Left hindlimb (tissue), 1 donor: Measurements from ENCODE around the gene GPRIN3.
A peak's percentile ranks its signal among the peaks of the same experiment; 100 is the strongest.

Source experiments
- DNase-seq: peaks from one replicate; pipeline ENCODE4 v3.0.0-alpha.2; 2018

Gene GPRIN3

GRCh38 chr4:89253935-89254334 is 53.7 kb downstream of the GPRIN3 start:
- DNase-seq: no peak

DNA sequence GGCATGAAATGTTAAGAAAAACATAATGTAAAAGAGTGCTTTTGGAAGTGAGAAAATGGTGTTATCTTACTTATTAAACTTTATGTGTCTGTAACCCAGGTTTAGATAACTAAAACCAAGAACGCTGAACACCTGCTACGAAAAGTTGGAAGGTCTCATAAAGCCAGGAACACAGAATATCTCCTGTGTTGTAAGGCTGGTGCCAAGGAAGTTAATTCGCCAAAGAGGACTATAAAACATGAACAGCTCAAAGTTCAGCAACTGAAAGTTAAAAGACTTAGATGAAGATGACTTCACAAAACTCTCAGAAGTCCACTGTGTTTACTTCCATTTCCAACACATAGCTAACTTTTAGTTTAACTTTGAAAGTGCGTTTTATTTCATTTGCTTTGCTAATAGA is 54.3 kb downstream of the GPRIN3 start:
- DNase-seq: no peak

- DNase-seq: no peak
Measured at GRCh38 chr4:89251396-89251795, 56.2 kb downstream of the GPRIN3 start.

DNA sequence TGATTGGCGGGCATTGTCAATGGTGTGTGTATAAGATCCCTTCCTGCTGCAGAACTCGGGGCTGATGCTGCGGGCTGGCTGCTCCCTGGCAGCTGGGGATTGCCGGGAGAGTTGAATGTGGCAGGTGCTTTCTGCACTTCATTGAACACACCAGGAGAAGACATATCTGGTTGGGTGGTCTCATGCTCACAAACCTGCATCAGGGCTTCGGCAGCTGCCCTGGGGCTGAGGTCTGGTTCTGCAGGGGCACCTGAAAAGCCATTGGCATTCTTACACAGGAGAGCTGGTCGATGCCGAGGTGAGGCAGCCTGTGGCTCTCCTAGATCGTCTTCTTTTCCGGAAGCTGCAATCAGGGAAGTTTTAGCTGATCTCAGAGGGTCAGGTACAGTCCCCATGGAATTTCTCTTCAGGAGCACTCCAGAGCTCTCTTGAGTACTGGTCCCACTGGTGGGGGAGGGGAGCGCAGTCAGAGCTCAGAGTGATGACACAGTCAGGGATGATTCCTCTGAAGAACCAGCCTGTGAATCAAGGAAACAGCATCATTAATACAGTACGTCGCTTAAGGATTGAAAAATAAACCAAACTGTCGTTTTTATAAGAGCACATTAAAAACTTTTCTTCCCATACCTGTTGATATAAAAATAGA is 57.8 kb downstream of the GPRIN3 start:
- no peak for DNase-seq

DNA sequence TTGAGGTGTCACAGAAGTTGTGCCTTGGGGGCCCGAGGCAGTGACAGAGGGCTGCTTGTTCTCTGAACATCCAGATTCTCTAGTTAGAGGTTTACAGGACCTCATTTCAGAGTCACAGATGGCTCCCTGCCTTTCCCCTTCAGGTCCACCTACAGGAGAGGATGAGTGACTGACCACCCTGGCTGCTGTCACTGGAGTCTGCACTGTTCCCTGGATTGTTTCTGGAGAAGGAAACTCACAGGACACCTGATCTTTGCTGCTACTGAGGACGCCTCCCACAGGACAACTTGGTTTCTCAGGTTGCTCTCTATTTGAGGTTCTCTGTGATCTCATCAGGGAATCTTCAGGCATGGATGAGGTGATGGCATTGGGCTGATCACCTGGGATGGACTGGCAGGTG is 58.3 kb downstream of the GPRIN3 start:
- DNase-seq: no peak

- DNase-seq: no peak
Measured at GRCh38 chr4:89248879-89249281, 58.7 kb downstream of the GPRIN3 start.

GRCh38 chr4:89247951-89248350 is 59.6 kb downstream of the GPRIN3 start:
- DNase-seq: no peak

DNA sequence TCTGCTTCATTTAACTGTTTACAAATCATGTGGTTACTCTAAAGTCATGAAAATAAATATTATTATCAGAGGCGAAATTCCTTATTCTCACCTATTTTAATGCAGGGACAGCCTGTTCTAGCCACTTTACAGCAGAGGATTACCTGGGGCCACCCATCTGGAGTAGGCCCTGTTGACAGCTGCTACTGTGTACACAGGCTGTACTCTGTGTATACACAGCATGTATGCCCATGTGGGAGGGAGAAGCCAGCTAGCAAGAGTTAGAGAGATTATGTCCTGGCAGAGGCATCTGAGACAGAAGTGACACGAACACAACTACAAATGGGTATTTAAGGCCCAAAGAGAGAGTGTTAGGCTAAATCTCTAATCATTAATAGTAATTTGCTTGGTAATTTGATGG is 62.1 kb downstream of the GPRIN3 start:
- no peak for DNase-seq

DNA sequence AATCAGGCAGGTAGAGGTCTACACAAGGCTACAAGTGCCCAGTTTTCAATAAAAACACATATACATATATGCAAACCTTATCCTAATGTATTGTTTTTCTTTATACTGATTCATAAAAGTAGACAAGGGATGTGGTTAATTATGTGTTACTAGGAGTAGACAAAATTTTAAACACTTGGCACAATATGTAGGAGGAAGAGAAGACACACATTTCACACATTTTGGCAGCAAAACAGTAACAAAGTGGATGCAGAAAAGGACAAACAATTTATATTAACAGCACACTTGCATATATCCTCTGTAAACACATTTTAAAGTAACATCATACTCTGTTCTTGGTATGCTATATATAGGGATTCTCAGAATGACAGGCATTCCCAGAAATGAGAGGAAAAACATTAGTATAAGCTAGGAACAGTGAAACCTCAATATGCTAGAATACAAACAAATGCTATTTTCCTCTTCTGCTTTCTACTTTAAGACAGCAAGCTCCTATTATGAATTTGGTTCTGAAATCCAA is 63.8 kb downstream of the GPRIN3 start:
- no peak for DNase-seq

DNA sequence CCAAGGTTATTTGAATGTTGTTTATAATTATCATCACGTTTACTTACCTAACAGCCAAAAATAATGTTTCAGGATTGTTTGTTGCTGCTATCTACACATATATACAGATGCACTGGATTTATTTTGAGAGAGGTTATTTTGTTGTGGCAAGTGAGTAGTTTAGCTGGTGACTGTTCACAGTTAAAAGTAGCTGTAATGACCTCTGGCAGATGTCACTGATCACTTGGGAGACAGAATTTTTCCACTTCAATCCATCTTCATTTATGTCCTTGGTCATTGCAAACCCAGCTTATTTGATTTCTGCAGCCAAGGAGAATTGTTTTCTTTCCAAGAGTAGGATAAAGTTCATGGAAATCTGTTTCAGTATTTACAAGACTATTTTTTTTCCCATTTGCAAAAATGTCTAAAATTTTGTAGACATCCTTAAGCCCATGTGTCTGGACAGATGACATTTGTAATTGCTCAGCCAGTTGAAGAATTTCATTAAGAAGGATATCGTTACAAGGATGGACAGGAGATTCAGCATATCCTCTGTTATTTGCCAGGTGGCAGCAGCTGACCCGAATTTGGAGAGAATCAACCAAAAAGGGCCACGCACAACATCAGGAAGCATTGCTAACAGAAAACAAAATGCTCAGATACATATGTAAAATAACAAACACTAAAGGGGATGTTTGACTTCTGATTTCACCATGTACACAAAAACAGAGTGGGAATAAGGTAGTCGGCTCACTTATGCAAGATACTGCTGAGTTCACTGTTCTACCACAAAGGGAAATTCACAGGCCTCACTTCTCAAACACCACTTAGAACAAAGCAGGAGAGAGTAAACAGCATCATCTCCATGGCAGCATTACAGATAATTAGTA is 64.5 kb downstream of the GPRIN3 start:
- DNase-seq: no peak

DNA sequence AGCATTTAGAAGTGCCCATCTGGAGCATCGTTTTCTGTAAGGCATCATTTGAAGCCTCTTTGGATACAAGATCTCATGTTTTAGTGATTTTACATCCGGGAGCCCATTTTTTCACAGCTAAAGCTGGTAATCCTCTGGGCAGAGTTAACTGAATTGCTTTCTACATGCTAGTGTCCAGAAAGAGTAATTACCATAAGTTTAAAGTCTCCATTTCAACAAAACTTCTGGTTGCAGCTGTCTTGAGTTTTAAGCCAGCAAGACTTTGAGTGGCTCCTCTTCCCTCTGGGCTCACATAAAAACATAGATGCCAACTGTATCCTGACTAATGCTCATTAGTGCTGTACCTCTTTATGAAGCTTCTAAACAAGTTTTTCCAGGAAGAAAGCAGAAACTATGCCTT is 65.4 kb downstream of the GPRIN3 start:
- DNase-seq: no peak

DNA sequence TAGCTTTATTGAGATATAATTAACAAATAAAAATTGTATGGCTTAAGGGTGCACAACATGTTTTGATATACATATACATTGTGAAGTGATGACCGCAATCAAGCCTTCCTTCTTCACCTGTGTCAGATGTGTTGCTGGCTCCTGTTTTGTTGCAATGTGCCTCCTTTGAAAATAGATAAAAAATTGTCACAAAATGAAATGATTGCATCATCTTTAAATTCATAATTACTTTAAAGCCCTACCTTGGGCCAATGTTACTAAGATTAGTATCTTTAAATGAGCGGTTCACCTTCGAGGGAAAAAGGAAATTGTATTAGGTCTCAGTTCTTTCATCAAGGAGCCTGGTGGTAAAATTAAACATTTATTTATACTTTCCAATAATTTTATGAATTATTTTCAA is 77.3 kb downstream of the GPRIN3 start:
- DNase-seq: no peak

DNA sequence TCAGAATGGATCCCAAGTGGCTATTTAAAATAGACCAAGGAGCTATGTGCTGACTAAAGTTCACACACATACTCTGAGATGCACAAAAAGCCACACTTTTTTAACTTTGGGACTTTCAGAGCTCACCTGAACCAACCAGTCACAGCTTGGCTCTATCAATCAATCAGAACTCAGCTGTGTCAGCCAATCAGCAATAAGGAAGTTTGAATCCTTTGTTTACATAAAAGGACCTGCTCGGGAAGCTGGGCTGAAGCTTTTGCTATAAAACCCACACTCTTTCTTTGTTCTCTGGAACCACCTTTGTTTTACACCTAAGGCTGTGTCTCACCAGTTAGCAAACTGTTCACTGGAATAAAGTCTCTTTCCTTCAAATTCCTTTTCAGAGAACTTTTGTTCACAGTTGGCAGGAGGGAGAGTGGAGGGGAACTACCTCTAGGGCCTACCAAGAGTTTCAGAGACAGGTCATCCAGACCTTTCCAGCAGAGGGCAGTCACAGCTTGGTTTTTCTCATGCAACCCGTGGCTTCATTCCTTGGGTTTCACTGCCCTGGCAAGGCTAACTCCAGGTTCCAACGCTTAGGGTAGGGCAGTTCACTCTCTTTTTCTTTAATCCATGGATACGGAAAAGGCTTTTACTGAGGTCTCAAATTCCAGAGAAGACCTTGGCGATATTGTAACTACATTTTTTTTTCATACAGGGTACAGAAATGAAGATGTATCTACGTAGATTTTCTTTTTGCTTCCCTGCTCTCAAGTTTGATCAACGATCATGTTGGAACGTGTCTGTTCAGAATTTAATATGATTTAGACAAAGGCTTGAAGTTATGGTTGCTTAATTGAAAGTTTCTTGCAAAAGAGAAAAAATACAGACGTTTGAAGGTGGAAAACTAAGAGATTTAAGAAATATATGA is 80.7 kb downstream of the GPRIN3 start:
- peak; percentile 62 for DNase-seq

GRCh38 chr4:89222170-89222569 is 85.4 kb downstream of the GPRIN3 start:
- DNase-seq: no peak

- no peak for DNase-seq
Measured at GRCh38 chr4:89221167-89221867, 86.3 kb downstream of the GPRIN3 start.

- DNase-seq: no peak
Measured at GRCh38 chr4:89218587-89218986, 89.0 kb downstream of the GPRIN3 start.

DNA sequence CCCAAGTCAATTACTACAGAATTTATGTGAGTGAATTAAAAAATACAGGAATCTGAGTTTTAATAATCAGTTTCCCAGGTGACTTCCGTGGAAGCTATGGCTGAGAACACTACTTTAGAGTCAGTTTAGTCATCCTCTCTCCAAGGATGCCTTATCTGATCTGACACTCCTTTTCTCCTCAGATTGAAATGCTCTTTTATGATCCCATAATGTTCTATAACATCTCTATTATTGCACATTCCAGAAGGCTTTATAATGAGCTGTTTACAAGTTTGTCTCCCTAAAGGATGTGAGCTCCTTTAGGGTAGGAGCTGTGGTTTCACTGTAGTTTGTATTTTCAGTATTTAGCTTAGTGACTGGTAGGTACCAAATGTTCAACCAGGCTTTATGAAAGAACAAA is 90.0 kb downstream of the GPRIN3 start:
- DNase-seq: no peak

GRCh38 chr4:89216866-89217265 is 90.7 kb downstream of the GPRIN3 start:
- no peak for DNase-seq

DNA sequence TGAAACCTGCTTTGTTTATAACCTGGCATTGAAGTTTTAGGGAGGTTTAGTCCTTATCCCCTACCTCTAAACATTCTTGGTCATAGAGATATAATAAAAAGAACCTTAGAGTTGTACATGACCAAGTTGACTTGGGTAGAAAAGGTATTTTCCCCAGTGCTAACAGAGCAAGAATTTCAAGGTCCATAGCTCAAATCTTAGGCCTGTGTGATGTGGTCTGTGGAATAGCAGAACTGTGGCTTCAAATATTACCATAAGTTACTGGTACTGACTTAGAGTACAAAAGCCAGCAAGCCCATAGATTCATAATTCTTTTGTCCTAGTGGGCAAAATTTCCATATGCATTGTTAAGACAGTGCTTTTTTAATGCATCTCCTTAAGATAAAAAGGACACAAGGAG is 91.2 kb downstream of the GPRIN3 start:
- no peak for DNase-seq

DNA sequence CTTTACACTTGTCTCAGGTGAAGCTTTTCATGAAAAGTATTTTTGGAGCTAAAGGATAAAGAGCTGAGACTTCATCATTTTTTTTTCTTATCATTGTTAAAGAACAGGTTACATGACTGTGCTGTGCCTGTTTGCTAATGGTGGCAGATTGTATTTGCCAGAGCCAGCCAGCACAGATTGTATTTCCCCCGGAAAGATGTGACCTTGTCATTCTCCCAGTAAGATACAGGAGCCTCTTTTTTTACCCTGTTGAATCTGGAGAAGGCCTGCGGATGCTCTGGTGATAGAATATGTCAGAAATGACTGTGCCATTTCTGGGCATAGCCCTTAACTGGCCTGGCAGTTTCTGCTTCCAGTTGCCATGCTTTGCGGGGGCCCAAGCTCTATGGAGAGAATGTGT is 91.9 kb downstream of the GPRIN3 start:
- no peak for DNase-seq

GRCh38 chr4:89214308-89214707 is 93.3 kb downstream of the GPRIN3 start:
- no peak for DNase-seq

DNA sequence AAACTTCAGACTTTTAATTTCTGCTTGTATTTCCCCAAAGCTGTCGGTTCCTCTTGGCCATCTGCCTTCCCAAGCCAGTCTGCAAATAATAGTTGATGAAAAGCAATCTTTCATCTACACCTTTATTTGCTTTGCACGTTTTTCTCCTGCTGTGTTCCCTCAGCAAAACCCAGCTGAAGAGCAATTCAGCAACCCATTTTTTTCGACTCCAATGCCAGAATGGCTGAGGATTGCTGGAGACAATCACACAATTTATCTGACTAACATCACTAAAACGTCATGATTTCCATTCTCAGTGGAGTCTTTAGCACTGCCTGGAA is 94.3 kb downstream of the GPRIN3 start:
- no peak for DNase-seq
